ENCODE results near the gene ZCCHC2. TPM values are rescaled to one million over a fixed set of nuclear protein-coding genes. Genes with fewer than 3 reads are reported as not detected.

The ZCCHC2 gene
- total and polyA plus RNA-seq, 5 experiments from 2014 or later = 1.8 to 55.8 (median 2.6) TPM

DNA sequence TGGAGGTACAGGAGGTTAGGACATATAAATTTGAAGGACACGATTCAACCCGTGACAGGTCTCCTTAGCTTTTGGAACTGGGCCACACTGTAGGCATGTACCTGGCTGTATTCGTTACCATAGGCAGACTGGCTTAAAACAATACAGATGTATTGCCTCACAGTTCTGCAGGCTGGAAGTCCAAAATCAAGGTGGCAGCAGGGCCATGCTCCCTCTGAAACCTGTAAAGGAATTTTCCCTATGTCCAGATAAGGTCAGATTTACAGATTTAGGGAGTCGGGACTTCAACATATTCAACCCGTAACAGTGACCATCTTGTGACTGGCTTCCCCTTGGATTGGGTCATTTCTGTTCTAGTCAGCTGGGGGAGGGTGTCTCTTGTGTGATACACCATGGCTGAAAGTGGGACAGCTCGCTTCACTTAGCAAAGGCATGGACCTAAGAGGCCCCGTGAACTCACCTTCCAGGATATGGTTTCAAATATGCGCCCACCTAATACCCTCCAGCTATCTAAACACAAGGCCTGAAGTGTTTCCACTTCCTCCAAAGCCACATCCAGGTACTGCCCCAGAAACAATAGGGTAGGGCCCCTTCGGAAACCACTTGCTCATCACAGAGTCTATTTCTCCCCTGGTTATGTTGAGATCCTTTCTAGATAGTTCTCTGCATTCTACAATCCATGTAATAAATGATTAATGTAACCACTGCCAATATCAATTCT is 85.0 kb downstream of the ZCCHC2 start:
- POLR2A ChIA-PET = no interaction called here
- H3K27me3 Mint-ChIP-seq = peaks cover 8 to 22% (median 9%) of the 10 kb centered on the region in 5 donors

DNA sequence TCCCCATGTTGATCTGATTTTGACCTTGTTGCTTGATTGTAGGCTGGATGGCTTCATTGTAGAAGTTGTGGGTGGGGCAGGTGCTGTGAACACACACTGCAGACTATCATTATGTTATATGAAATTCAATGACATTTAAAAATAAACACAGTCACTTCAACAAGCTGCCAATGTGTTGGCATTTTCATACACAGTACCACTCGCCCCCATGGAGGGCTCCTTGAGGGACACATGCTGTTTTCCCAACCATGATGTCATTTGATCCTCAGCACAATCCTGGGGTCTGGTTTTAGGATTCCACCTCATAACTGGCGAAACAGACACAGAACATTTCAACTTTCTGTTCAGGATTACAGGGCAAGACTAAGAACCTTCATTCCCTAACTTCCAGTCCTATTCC is 86.9 kb downstream of the ZCCHC2 start:
- Mint-ChIP-seq H3K9me3 (no peaks in the 10 kb centered on the region), H3K4me3 (no peak overlapping the region), H3K4me1 (peaks cover 0 to 5% (median under 1%) of the 10 kb centered on the region in 4 donors), H3K36me3 (no peaks in the 10 kb centered on the region), H3K27me3 (peaks cover 5 to 17% (median 14%) of the 10 kb centered on the region in 5 donors), H3K27ac (no peak overlapping the region)
- DNase-seq = no peak
- ATAC-seq = no peak
- POLR2A ChIA-PET = no interaction called here

More for the DNA sequence above, 85.0 kb downstream of the ZCCHC2 start:
- Mint-ChIP-seq H3K4me1 (peaks cover 0 to 5% (median under 1%) of the 10 kb centered on the region in 4 donors), H3K4me3 (no peak overlapping the region), H3K27ac (no peak overlapping the region), H3K9me3 (no peaks in the 10 kb centered on the region), H3K36me3 (no peaks in the 10 kb centered on the region)
- ATAC-seq (no peak), DNase-seq (no peak)

DNA sequence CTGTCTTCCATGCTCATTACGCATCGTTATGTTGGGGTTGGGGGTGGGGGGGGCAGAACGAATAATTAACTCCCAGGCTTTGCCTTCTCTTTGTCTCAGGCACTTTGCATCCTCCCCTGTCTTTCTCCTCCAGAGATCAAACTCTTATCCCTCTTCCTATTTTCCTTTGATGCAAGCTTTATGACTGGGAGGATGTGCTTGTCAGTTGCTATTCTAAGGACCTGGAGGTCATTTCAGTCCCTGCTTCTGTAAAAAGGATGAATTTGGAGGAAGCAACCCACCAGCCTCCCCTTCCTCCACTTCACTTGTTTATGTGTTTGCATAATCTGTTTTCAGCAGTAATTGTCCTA is 87.5 kb downstream of the ZCCHC2 start:
- Mint-ChIP-seq H3K4me1 (peaks cover 0 to 5% (median under 1%) of the 10 kb centered on the region in 4 donors), H3K27ac (peak overlapping the region in 1 of 10 donors; percentile 6), H3K36me3 (no peaks in the 10 kb centered on the region), H3K27me3 (peaks cover 6 to 23% (median 14%) of the 10 kb centered on the region in 5 donors), H3K9me3 (no peaks in the 10 kb centered on the region), H3K4me3 (no peak overlapping the region)
- POLR2A ChIA-PET = no interaction called here
- ATAC-seq (no peak), DNase-seq (no peak)

DNA sequence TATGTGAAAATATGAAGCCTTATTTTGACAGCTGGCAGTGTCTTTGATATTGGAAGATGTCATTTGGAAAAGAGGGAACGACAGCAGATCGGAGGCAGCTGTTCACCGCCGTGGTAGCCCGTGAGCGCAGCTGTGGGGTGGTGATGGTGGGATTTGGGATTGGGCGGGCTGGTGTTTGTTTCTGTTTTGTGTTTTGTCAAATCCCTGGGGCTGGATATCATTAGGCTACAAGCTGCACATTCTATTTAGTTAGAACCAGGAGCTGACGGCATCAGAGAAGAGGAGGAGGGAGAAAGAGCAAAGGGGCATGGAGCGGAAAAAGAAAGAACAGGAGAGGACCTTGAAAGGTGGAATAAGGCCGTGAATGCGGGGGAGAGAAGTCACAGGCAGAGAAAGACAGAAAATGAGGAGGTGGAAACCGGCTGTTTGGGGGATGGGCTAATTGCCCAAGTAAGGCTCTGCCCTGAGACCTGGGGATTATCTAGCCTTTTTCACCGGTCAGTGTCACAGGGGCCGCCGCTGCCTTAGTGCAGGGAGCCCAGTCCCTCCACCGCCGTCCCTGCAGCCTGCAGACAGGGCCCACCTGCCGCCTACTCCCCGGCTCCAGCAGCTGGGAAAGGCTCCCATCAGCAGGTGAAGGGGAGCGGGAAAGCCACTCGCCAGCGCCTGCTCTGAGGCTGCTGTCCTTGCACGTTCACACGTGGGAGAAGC is 88.0 kb downstream of the ZCCHC2 start:
- no peaks in the 10 kb centered on the region for H3K9me3 Mint-ChIP-seq
- ATAC-seq (no peak), DNase-seq (no peak)
- no peaks in the 10 kb centered on the region for H3K36me3 Mint-ChIP-seq
- H3K27me3 Mint-ChIP-seq = peaks cover 6 to 28% (median 16%) of the 10 kb centered on the region in 5 donors
- peak overlapping the region in 1 of 10 donors; percentile 6 for H3K4me3 Mint-ChIP-seq
- POLR2A ChIA-PET = no interaction called here
- H3K27ac Mint-ChIP-seq = no peak overlapping the region
- peaks cover 0 to 5% (median under 1%) of the 10 kb centered on the region in 4 donors for H3K4me1 Mint-ChIP-seq

DNA sequence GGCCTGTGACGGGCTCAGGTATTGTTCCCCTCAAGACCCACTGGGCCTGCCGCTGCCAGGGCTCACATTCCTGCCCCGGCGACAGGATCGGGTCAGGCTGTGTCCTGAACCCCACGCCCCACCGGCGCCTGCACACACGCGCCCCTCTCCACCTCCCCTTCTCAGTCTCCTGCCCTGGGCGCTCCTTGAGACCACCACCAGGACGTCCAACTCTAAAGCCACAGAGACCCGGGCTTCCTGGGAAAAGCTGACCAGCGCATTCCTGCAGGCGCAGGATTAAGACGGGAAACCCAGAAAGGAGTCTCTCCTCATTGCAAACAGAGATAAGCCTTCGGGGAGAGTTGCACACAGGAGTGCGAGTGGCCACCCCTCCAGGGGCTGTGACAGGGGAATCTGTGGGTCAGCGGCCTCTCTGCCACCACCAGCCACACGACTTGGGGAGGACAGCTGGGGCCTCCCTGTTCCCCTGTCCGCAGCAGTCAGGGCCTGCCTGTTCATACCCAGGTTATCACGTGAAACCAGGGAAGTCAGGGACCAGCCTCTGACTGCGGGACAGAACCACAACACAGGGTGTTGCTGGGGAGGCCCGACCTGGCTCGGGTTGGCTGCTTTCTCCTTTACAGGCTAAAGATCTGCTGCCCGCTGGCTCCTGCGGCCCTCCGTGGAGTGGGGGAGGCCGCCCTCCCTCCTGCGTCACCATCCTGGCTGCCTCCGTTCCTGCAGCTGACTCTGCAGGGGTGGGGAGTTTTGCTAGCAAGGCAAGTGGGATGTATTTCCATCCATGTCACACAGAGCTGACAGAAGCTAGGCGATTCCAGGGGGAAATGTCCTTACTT is 88.8 kb downstream of the ZCCHC2 start:
- Mint-ChIP-seq H3K36me3 (no peaks in the 10 kb centered on the region), H3K27me3 (peaks cover 6 to 36% (median 22%) of the 10 kb centered on the region in 5 donors), H3K4me3 (no peak overlapping the region), H3K27ac (no peak overlapping the region), H3K4me1 (peaks cover 0 to 5% (median under 1%) of the 10 kb centered on the region in 4 donors), H3K9me3 (no peaks in the 10 kb centered on the region)
- ATAC-seq (no peak), DNase-seq (peak in 1 of 10 donors; percentile 42)
- POLR2A ChIA-PET = no interaction called here

DNA sequence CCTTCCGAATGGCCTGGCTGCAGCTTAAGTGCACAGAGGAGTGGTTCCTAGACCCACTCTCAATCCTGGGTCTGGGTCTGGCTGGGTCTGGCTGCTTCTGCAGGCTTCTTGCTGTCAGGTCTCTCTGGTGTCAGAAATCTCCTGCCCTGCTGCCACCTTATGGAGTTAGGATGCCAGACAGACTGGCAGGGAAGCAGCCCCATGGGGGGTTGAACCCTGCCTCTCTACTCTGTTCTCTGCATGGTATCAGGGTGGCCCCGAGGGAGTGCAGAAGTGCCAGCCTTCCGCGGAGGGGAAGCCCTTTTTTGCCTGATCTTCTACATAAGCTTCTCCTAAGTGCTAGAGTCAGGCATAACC is 89.4 kb downstream of the ZCCHC2 start:
- no peak for ATAC-seq
- H3K9me3 Mint-ChIP-seq = no peaks in the 10 kb centered on the region
- POLR2A ChIA-PET = no interaction called here

DNA sequence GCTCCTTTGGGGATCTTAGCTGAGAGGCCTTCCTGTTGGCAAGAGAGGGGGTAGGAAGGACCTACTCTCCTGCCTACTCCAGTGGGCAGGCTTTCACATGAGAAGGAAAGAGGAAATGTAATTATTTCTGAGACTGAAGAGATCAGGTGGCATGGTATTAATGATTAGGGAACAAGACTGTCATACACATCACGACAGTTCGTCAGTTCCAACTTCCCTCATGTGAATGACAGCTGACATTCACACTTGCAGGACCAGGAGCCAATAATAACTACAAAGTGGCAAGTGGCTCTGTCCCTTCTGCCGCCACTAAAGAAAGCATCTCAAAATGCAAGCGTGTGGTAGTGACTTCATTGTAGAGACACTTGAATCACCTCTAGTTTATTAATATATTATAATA is 90.0 kb downstream of the ZCCHC2 start:
- POLR2A ChIA-PET = no interaction called here

More for the DNA sequence above, 89.4 kb downstream of the ZCCHC2 start:
- DNase-seq = no peak
- Mint-ChIP-seq H3K36me3 (no peaks in the 10 kb centered on the region), H3K4me3 (no peak overlapping the region), H3K27me3 (peaks cover 6 to 42% (median 26%) of the 10 kb centered on the region in 5 donors), H3K4me1 (peaks cover 0 to 5% (median under 1%) of the 10 kb centered on the region in 4 donors), H3K27ac (no peak overlapping the region)

DNA sequence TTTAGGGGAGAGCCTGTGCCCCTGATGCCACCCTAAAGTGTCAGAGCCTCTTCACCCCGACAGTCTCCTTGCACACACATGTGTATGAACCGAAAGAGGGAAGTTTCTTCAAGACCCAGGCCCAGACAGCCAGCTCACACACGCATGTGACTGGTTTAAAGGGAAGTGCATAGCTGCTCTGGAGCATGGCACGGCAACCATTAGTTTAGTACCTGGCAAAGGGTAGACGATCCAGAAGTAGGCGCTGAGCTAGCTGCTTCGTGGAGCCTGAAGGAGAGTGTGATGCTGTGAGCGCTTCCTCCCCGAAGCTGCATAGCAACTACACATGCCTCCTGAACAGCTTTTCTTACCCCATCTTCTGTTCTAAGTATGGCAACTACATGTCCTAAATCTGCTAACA is 91.7 kb downstream of the ZCCHC2 start:
- no peak for ATAC-seq
- POLR2A ChIA-PET = interaction anchor here (0.7 kb wide), 1 partner anchor 10 kb away, joined by 3 read pairs; no protein-coding TSS in a partner anchor

More for the DNA sequence above, 90.0 kb downstream of the ZCCHC2 start:
- DNase-seq (no peak), ATAC-seq (no peak)
- no peaks in the 10 kb centered on the region for H3K36me3 Mint-ChIP-seq
- no peak overlapping the region for H3K4me3 Mint-ChIP-seq
- H3K9me3 Mint-ChIP-seq = no peaks in the 10 kb centered on the region
- H3K27me3 Mint-ChIP-seq = peaks cover 6 to 47% (median 29%) of the 10 kb centered on the region in 5 donors
- peaks cover 0 to 5% (median under 1%) of the 10 kb centered on the region in 4 donors for H3K4me1 Mint-ChIP-seq
- no peak overlapping the region for H3K27ac Mint-ChIP-seq

DNA sequence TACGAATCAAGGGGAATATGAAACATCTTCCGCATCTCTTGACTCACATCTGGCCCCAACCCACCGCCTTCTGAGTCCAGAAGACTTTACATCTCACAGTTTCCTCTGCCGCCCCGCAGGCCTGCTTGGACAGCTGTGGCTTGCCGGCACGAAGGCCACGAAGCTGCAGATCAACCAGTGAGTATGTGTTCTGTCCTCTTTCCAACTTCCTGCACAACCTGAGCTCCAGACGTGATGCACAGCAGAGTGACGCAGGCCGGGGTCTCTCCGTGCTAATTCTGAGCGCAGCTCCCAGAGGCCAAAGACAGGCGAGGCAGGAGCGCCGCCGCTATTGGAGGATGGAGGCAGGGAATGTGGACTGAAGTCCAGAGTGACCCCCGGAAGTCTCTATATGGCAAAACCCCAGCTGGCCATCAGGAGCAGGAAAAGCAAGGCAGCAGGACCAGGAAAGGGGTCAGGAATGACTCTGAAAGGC is 93.5 kb downstream of the ZCCHC2 start:
- Mint-ChIP-seq H3K36me3 (no peaks in the 10 kb centered on the region), H3K9me3 (no peaks in the 10 kb centered on the region), H3K27ac (no peak overlapping the region), H3K4me1 (peaks cover 0 to 5% (median 0%) of the 10 kb centered on the region in 4 donors), H3K27me3 (peaks cover 3 to 36% (median 22%) of the 10 kb centered on the region in 5 donors), H3K4me3 (no peak overlapping the region)
- DNase-seq = no peak
- ATAC-seq = no peak
- POLR2A ChIA-PET = no interaction called here

More for the DNA sequence above, 91.7 kb downstream of the ZCCHC2 start:
- Mint-ChIP-seq H3K4me1 (peaks cover 0 to 5% (median under 1%) of the 10 kb centered on the region in 4 donors), H3K27ac (no peak overlapping the region), H3K9me3 (no peaks in the 10 kb centered on the region), H3K27me3 (peaks cover 6 to 48% (median 30%) of the 10 kb centered on the region in 5 donors), H3K36me3 (no peaks in the 10 kb centered on the region), H3K4me3 (no peak overlapping the region)
- no peak for DNase-seq

DNA sequence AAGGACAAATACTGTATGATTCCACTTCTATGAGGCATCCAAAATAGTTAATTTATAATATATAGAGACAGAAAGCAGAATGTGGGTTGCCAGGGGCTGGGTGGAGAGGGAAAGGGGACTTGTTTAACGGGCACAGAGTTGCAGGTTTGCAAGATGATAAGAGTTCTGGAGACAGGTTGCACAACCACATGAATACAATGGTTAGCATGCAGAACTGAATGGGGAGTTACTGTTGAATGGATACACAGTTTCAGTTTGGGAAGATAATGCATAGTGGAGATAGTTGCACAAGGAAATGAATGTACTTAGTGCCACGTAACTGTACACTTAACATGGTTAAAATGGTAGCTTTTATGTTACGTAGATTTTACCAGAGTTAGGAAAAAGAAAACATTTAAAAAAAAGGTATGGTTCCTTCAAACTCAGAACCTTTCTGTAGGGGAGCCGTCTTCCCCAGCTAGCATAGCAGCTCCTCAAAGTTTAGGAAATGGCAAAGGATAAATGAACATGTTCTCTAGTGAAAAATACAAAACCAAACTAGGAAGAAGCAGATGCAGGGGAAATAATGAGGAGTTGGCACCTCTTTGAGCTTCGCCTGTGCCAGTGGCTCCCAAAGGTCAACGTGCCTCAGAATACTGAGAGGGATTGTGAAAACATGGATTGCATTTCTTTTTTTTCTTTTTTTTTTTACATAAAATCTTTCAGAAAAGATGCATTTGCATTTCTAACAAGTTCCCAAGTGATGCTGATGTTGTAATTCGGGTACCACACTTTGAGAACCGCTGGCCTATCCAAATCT is 95.2 kb downstream of the ZCCHC2 start:
- H3K27ac Mint-ChIP-seq = no peak overlapping the region
- no peaks in the 10 kb centered on the region for H3K9me3 Mint-ChIP-seq
- no peak overlapping the region for H3K4me3 Mint-ChIP-seq
- POLR2A ChIA-PET = no interaction called here
- H3K27me3 Mint-ChIP-seq = peaks cover 3 to 36% (median 22%) of the 10 kb centered on the region in 5 donors
- H3K36me3 Mint-ChIP-seq = no peaks in the 10 kb centered on the region
- no peak for ATAC-seq
- DNase-seq = no peak
- H3K4me1 Mint-ChIP-seq = no peaks in the 10 kb centered on the region

DNA sequence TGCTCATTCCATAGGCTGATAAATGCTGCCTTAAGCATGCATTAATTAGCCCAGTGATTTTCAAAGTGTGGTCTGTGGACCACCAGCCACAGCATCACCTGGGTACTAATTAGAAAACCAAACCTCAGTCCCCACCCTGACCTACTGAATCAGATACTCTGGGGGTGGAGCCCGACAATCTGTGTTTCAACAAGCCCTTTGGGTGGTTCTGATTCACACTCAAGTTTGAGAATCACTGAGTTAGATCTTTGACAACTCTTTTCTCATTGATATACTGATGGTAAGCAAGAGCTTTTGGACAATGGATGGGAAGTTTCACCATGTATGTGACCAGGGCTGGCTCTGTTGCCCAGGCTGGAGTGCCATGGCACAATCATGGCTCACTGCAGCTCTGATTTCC is 95.9 kb downstream of the ZCCHC2 start:
- peaks cover 4 to 36% (median 22%) of the 10 kb centered on the region in 5 donors for H3K27me3 Mint-ChIP-seq
- POLR2A ChIA-PET = no interaction called here
- ATAC-seq (no peak), DNase-seq (no peak)
- H3K4me3 Mint-ChIP-seq = no peak overlapping the region
- no peak overlapping the region for H3K27ac Mint-ChIP-seq
- H3K9me3 Mint-ChIP-seq = no peaks in the 10 kb centered on the region
- no peaks in the 10 kb centered on the region for H3K36me3 Mint-ChIP-seq
- H3K4me1 Mint-ChIP-seq = no peaks in the 10 kb centered on the region

DNA sequence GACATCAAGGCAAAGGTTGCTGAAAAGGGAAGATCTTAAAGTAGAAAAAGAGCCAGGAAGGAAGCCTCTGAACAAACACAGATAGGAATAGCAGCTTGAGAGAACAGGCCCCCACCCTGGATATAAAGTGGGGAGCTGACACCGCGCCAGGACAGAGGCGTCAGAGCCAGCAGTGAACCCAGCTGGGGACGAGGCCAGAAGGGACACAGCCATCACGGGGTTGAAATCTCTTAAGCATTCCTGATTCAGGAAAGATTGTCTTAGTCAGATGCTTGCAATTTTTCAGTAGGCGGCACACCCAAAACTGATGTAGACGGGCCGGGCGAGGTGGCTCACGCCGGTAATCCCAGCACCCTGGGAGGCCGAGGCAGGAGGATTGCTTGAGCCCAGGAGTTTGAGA is 98.7 kb downstream of the ZCCHC2 start:
- H3K27me3 Mint-ChIP-seq = peaks cover 1 to 13% (median 9%) of the 10 kb centered on the region in 5 donors
- ATAC-seq = no peak
- H3K4me3 Mint-ChIP-seq = no peak overlapping the region
- no peaks in the 10 kb centered on the region for H3K9me3 Mint-ChIP-seq
- no peak overlapping the region for H3K27ac Mint-ChIP-seq
- no peaks in the 10 kb centered on the region for H3K4me1 Mint-ChIP-seq
- no peak for DNase-seq
- H3K36me3 Mint-ChIP-seq = no peaks in the 10 kb centered on the region
- POLR2A ChIA-PET = no interaction called here
